K562 (cell line): Measurements from ENCODE around the gene HNRNPH3. TPM values are rescaled to one million over a fixed set of nuclear protein-coding genes. Genes with fewer than 3 reads are reported as not detected.
A peak's percentile ranks its signal among the peaks of the same experiment; 100 is the strongest.

Source experiments
- AFF1 ChIP-seq, 2 experiments: fragments of 450-650 bp; IDR thresholded peaks; 2 replicates each; pipeline ENCODE4 v1.6.1; 2018; ENCODE audit warnings: mild to moderate bottlenecking in 2 of 2, low read depth in 1 of 2; ENCODE audit not compliant: partially characterized antibody in 2 of 2
- BRD9 ChIP-seq: fragments of 450-650 bp; IDR thresholded peaks from 2 replicates; pipeline ENCODE4 v1.6.1; 2018; ENCODE audit warnings: low read depth; ENCODE audit not compliant: partially characterized antibody
- C11orf30 ChIP-seq: fragments of 450-650 bp; IDR thresholded peaks from 2 replicates; pipeline ENCODE4 v1.6.1; 2016; ENCODE audit warnings: low read depth, mild to moderate bottlenecking
- EHMT2 ChIP-seq: fragments of 450-650 bp; IDR thresholded peaks from 2 replicates; pipeline ENCODE4 v1.6.1; 2018; ENCODE audit warnings: antibody characterized with exemption
- FOXA3 ChIP-seq, 2 experiments: fragments of 450-650 bp in 1 of 2; sonication (generic) in 1 of 2; formaldehyde crosslinking; IDR thresholded peaks in 1 of 2; conservative IDR thresholded peaks in 1 of 2; 2 replicates each; pipeline versions ENCODE4 v1.4.0 to v1.8.0; 2020 to 2022; ENCODE audit warnings: mild to moderate bottlenecking in 2 of 2, missing genetic modification reagents in 1 of 2
- GTF2A2 ChIP-seq: IDR thresholded peaks from 2 replicates; pipeline ENCODE4 v1.6.1; 2016; ENCODE audit warnings: mild to moderate bottlenecking, missing genetic modification characterization, missing compliant biosample characterization
- HBP1 ChIP-seq: fragments of 450-650 bp; formaldehyde crosslinking; IDR thresholded peaks from 2 replicates; pipeline ENCODE4 v1.4.0; 2022; ENCODE audit warnings: missing genetic modification characterization
- HNRNPL ChIP-seq: fragments of 200-400 bp; formaldehyde crosslinking; IDR thresholded peaks from 2 replicates; pipeline ENCODE4 v1.6.1; 2017; ENCODE audit warnings: low read depth, mild to moderate bottlenecking, low read length
- MAX ChIP-seq: sonication (generic); formaldehyde crosslinking; IDR thresholded peaks from 2 replicates; pipeline ENCODE4 v1.9.0; 2022; ENCODE audit warnings: mild to moderate bottlenecking, missing genetic modification reagents
- NCOA1 ChIP-seq: fragments of 450-650 bp; IDR thresholded peaks from 2 replicates; pipeline ENCODE4 v1.6.1; 2016; ENCODE audit warnings: low read depth
- SRSF3 ChIP-seq: fragments of 200-400 bp; formaldehyde crosslinking; IDR thresholded peaks from 2 replicates; pipeline ENCODE4 v1.6.1; 2016; ENCODE audit warnings: mild to moderate bottlenecking, low read length, moderate library complexity; ENCODE audit not compliant: insufficient read depth
- SRSF7 ChIP-seq: fragments of 200-400 bp; formaldehyde crosslinking; optimal IDR thresholded peaks from 2 replicates; pipeline ENCODE3; 2017; ENCODE audit warnings: mild to moderate bottlenecking, low read depth, low read length
- STAT6 ChIP-seq: sonication (generic); formaldehyde crosslinking; IDR thresholded peaks from 2 replicates; pipeline ENCODE4 v1.8.1; 2023; ENCODE audit warnings: mild to moderate bottlenecking, missing genetic modification reagents
- TAF15 ChIP-seq: fragments of 200-400 bp; formaldehyde crosslinking; IDR thresholded peaks from 2 replicates; pipeline ENCODE4 v1.6.1; 2017; ENCODE audit warnings: mild to moderate bottlenecking, low read depth, low read length, moderate library complexity
- TEAD1 ChIP-seq, 2 experiments: fragments of 450-650 bp in 1 of 2; sonication (generic) in 1 of 2; formaldehyde crosslinking; IDR thresholded peaks; 2 replicates each; pipeline versions ENCODE4 v1.4.0 to v1.8.0; 2020 to 2022; ENCODE audit warnings: mild to moderate bottlenecking in 2 of 2, missing genetic modification reagents in 1 of 2
- XRCC4 ChIP-seq: IDR thresholded peaks from one replicate; pipeline ENCODE4 v1.6.1; 2011; ENCODE audit not compliant: insufficient read depth, insufficient read length; ENCODE audit errors: extremely low read depth
- ZEB2 ChIP-seq: fragments of 450-650 bp; IDR thresholded peaks from 2 replicates; pipeline ENCODE4 v1.6.1; 2016
- ZFX ChIP-seq: sonication (generic); formaldehyde crosslinking; IDR thresholded peaks from 2 replicates; pipeline ENCODE4 v1.8.0; 2022; ENCODE audit warnings: mild to moderate bottlenecking, missing genetic modification reagents, moderate library complexity
- ZNF24 ChIP-seq: fragments of 450-650 bp; IDR thresholded peaks from 2 replicates; pipeline ENCODE4 v1.6.1; 2016
- ZNF507 ChIP-seq: conservative IDR thresholded peaks from 2 replicates; pipeline ENCODE4 v1.6.1; 2017; ENCODE audit warnings: missing genetic modification characterization, missing compliant biosample characterization
- polyA plus RNA-seq, 8 experiments: library from polyadenylated mRNA; depleted of rRNA in 4 of 8; stranded (reverse) in 5 of 8; unstranded in 3 of 8; fragments of >200 nt; fragmentation: Nextera tagmentation in 2 of 8; fragmentation: Illumina TruSeq in 1 of 8; extraction: Ambion mirVana in 2 of 8; extraction: Trizol in 1 of 8; gene quantifications; 2 replicates each; pipeline versions ENCODE4 v1.2.1 to v1.2.3, GENCODE V29; 2011 to 2014; ENCODE audit warnings: inconsistent platforms in 1 of 8, missing spikeins in 1 of 8
- total RNA-seq, 7 experiments: library from RNA; depleted of rRNA in 6 of 7; stranded (reverse); fragments of >200 nt in 6 of 7; fragmentation: Illumina TruSeq in 2 of 7; extraction: Trizol in 2 of 7; gene quantifications; 2 replicates each; pipeline versions ENCODE4 v1.2.1 to v1.2.3, GENCODE V29; 2011 to 2021; ENCODE audit warnings: low replicate concordance in 1 of 7

The HNRNPH3 gene
- total and polyA plus RNA-seq, 9 of the 15 experiments (the other 6 are each of a cell fraction or from before 2014, with no cell fraction given) = 52.8 to 562 (median 152) TPM

- TF ChIP-seq AFF1 (IDR thresholded peaks at IDR 0.05; ENCODE audit: low read depth in 1 of 2, partially characterized antibody in 2 of 2) (peak; percentile 20 to 83), XRCC4 (no peak), GTF2A2 (peak; percentile 91), STAT6 (CRISPR knock-in tag) (peak; percentile 79; the same call in 1 of the 2 replicates), NCOA1 (peak; percentile 65; the same call in 1 of the 2 replicates), FOXA3 (CRISPR knock-in tag; conservative IDR thresholded peaks at IDR 0.05 in 1 of 2, IDR thresholded peaks at IDR 0.05 in 1 of 2) (no peak; a peak in 1 of 4 replicates), SRSF7 (no peak), BRD9 (peak; percentile 90), HBP1 (CRISPR knock-in tag) (peak; percentile 73), ZNF507 (no peak), TAF15 (no peak), HNRNPL (no peak), ZFX (CRISPR knock-in tag) (peak; percentile 91), ZEB2 (no peak), EHMT2 (no peak), C11orf30 (0 out of 2 replicates have a peak, but pooled peaks have one; percentile 7), TEAD1 (CRISPR knock-in tag; IDR thresholded peaks at IDR 0.05) (peak; percentile 40 to 84), ZNF24 (peak; percentile 56; the same call in 1 of the 2 replicates), SRSF3 (no peak), MAX (CRISPR knock-in tag) (peak; percentile 95)
Observed at GRCh38 chr10:68331455-68332258, at the start of gene HNRNPH3 (continued).
